GM19468 (cell line): Measurements from ENCODE around the gene GHRHR.

ENCODE experiments used
- ATAC-seq: cut with Tn5 transposase; IDR thresholded peaks from one replicate; pipeline ENCODE4 v1.9.1; 2021; ENCODE audit warnings: mild to moderate bottlenecking, moderate library complexity, moderate number of reproducible peaks; ENCODE audit not compliant: unreplicated experiment; ENCODE audit errors: extremely low read depth

Gene GHRHR

GRCh38 chr7:30965372-30965771 is 1.6 kb downstream of the GHRHR start:
- no peak for ATAC-seq

- no peak for ATAC-seq
Observed at GRCh38 chr7:30965883-30966282, 2.1 kb downstream of the GHRHR start.

- ATAC-seq: no peak
Observed at GRCh38 chr7:30968294-30968693, 4.5 kb downstream of the GHRHR start.

GRCh38 chr7:30968747-30969603 is 5.2 kb downstream of the GHRHR start:
- no peak for ATAC-seq

- no peak for ATAC-seq
Observed at GRCh38 chr7:30969604-30969970, 5.8 kb downstream of the GHRHR start.

GRCh38 chr7:30970074-30970473 is 6.3 kb downstream of the GHRHR start:
- ATAC-seq: no peak

GRCh38 chr7:30970594-30971094 is 6.9 kb downstream of the GHRHR start:
- ATAC-seq: no peak

- no peak for ATAC-seq
Observed at GRCh38 chr7:30971440-30971839, 7.7 kb downstream of the GHRHR start.

GRCh38 chr7:30971840-30972563 is 8.2 kb downstream of the GHRHR start:
- no peak for ATAC-seq

- ATAC-seq: no peak
Observed at GRCh38 chr7:30973292-30973691, 9.5 kb downstream of the GHRHR start.

GRCh38 chr7:30973791-30974604 is 10.2 kb downstream of the GHRHR start:
- no peak for ATAC-seq

GRCh38 chr7:30974605-30975255 is 11.0 kb downstream of the GHRHR start:
- ATAC-seq: peak; percentile 90

GRCh38 chr7:30975256-30975899 is 11.6 kb downstream of the GHRHR start:
- ATAC-seq: no peak

- no peak for ATAC-seq
Observed at GRCh38 chr7:30976381-30976780, 12.6 kb downstream of the GHRHR start.

- no peak for ATAC-seq
Observed at GRCh38 chr7:30977222-30977621, 13.5 kb downstream of the GHRHR start.

GRCh38 chr7:30977896-30978564 is 14.3 kb downstream of the GHRHR start:
- no peak for ATAC-seq

- ATAC-seq: no peak
Observed at GRCh38 chr7:30979027-30979426, 15.3 kb downstream of the GHRHR start.

GRCh38 chr7:30980194-30980593 is 16.4 kb downstream of the GHRHR start:
- no peak for ATAC-seq

GRCh38 chr7:30980751-30981150 is 17.0 kb downstream of the GHRHR start:
- ATAC-seq: no peak
